ENCODE results near the gene RUFY4.
"Not testable (repeated sequence)": the region's sequence is repeated elsewhere in the genome, so short reads cannot be mapped to it uniquely, and the experiment has no call there.

The RUFY4 gene

DNA sequence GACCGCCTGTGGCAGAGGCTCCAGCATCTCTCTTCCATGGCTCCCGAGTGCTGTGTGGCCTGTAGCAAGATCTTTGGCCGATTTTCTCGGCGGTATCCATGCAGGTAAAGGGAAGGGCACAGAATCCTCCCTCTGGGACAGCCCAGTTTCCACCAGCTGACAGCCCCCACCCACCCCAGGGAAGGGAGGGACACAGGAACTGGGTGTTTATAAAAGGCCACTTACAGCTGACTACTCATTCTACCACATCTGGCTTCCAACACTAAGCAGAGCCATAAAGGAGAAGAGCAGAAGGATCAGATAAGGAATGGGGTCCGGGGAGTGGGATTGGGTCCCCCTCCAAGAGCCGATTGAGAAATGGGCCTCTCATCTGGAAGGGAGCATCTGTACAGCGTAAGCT, 20.2 kb downstream of the RUFY4 start:
- no peak for FAIRE-seq

DNA sequence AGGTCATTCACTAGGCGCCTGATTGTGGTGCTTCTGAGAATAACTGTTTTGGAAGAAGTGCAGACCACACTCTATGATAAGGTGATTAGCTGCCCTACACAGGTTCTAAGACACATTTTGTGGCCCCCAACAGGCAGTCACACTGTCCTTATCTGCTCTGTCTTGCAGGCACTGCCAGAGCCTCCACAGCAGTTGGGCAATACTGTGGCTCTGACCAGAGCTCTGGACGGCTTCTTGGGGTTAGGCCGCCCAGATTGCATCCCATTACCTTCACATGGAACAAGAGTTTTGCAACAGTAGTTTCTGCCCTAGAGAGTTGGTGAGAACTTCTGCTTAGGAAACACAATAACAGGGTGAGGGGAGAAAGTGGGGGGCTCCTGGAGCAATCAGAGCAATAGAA, 22.7 kb downstream of the RUFY4 start:
- no peak for FAIRE-seq

DNA sequence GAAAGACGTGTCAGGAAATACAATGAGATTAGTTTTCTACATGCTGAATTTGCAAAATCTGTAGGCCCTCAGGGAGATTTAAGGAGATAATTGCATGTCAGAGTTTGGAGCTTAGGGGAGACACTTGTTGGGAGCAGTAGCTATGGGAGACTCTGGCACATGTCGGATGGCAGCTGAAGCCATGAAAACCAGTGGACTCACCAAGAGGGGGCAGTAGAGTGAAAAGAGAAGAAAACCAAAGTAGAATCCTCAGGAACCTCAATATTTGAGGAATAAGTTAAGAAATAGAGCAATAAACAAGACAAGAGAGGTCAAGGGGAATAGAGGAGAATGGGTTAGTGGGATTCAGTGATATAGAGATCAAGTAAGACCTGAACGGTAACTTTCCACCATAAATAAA, 24.8 kb downstream of the RUFY4 start:
- FAIRE-seq: no peak

DNA sequence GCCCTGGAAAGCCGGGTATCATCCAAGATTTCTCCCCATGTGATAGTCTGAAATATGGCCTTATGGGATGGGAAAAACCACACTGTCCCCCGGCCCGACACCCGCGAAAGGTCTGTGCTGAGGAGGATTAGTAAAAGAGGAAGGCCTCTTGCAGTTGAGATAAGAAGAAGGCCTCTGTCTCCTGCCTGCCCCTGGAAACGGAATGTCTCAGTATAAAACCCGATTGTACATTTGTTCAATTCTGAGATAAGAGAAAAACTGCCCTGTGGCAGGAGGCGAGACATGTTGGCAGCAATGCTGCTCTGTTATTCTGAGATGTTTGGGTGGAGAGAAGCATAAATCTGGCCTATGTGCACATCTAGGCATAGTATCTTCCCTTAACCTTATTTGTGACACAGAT, 26.8 kb downstream of the RUFY4 start:
- no peak for FAIRE-seq

DNA sequence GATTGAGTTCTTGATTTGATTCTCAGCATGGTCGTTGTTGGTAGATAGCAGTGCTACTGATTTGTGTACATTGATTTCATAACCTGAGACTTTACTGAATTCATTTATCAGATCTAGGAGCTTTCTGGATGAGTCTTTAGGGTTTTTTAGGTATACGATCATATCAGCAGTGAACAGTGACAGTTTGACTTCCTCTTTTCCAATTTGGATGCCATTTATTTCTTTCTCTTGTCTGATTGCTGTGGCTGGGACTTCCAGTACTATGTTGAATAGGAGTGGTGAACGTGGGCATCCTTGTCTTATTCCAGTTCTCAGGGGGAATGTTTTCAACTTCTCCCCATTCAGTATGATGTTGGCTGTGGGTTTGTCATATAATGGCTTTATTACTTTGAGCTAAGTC, 28.9 kb downstream of the RUFY4 start:
- FAIRE-seq: no peak

DNA sequence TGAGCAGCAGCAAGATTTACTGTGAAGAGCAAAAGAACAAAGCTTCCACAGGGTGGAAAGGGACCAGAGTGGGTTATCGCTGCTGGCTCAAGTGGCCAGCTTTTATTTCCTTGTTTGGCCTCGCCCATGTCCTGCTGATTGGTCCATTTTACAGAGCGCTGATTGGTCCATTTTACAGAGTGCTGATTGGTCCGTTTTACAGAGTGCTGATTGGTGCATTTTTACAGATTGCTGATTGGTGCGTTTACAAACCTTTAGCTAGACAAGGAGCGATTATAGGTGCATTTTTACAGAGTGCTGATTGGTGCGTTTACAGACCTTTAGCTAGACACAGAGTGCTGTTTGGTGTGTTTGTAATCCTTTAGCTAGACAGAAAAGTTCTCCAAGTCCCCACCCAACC, 39.8 kb downstream of the RUFY4 start:
- FAIRE-seq: not testable (repeated sequence)

DNA sequence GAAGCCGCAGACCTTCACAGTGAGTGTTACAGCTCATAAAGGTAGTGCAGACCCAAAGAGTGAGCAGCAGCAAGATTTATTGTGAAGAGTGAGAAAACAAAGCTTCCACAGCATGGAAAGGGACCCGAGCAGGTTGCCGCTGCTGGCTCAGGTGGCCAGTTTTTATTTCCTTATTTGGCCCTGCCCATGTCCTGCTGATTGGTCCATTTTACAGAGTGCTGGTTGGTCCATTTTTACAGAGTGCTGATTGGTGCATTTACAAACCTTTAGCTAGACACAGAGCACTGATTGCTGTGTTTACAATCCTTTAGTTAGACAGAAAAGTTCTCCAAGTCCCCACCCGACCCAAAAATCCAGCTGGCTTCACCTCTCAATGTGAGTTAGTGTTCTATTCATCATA, 52.7 kb downstream of the RUFY4 start:
- not testable (repeated sequence) for FAIRE-seq

DNA sequence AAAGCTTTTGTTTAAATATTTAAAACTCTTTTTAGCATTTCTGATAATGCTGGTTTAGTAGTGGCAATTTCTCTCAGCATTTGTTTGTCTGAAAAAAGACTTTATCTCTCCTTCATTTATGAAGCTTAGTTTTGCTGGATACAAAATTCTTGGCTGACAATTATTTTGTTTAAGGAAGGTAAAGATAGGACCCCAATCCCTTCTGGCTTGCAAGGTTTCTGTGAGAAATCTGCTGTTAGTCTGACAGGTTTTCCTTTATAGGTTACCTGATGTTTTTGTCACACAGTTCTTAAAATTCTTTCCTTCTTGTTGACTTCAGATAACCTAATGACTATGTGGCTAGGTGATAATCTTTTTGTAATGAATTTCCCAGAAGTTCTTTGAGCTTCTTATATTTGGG, 53.2 kb downstream of the RUFY4 start:
- FAIRE-seq: not testable (repeated sequence)

DNA sequence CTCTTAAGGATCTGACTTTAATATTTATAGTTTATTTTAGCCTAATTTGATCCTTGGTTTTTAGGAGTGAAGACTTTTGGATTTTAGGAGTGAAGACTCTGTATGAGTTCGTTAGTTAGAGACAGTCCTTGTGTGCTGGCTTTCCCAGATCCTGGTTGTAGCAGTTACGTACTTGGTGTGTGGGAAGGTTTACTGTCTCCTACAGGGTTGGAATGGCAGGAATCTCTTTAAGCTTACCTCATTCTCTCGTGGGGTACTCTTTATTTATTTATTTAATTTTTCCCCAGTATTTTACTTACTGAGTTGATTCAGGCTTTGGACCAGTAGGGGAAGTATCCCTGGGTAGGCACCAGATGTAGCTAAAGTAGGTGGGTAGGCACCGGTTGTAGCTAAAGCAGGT, 54.9 kb downstream of the RUFY4 start:
- FAIRE-seq: no peak

DNA sequence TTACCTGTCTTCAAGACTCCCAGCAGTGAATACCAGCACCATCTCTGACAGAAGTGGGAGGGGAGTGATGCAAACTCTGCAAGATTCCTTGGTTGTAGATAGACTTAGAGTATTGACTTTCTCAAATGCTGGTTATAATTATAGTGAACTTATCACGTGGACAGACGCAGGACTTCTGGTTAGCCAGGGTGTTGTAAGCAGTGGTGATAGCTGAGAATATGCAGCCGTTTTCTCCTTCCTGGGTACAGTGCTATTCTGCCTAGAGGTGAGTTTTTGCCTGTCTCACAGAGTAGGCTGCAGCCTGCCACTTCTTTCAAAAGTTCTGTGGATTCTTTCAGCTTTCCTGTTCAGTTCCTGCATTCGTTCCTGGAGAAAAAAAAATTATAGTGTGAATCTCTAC, 56.0 kb downstream of the RUFY4 start:
- no peak for FAIRE-seq

DNA sequence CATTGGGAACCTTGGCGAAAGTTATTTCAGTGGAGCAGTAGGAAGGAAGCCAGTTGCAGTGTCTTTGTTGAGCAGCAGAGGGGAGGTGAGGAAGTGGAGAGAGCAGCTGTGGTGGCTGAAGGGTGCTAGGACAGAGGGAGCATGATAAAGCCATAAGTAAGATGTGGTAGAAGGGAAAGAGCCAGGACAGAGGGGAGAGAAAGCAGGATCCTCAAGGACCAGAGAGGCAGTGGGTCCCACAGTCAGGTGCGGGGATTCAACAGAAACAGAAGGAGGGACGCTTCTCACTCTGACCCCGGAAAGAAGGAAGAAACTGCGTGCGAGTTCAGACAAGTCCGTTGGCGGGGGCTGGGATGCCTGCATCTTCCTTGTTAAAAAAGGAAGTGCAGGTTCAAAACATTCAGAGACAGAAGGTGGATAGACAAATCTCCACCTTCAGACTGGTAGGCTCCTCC, 56.6 kb downstream of the RUFY4 start, which contains the start of gene CXCR2:
CXCR2 (plus strand) TSS at position 403 of the 455 bp plus-strand sequence. CDS start 8,774 bp downstream, outside the sequence.
- FAIRE-seq: no peak

DNA sequence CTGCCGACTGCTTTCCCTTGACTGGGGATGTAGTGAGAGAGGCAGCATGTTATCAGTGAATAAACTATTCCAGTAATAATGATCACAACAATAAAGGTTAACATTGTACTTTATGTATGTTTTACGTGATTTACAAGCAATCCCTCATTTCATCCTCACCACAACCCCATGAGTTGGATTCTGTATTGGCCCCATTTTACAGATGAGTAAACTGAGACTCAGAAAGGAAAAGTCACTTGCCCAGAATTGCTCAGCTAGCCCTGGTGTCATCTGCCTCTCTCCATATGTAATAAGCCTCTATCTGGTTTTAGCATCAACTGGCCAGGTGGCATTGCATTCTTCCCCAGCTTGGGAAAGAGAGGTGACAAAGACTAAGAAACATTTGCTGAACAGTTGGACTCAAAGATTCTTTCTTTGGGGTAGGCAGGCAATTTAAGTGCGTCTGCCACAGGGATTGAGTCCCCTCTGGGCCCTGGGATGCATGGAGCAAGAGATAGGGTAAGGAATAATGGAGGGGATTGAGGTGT, 58.9 kb downstream of the RUFY4 start:
- FAIRE-seq: no peak

DNA sequence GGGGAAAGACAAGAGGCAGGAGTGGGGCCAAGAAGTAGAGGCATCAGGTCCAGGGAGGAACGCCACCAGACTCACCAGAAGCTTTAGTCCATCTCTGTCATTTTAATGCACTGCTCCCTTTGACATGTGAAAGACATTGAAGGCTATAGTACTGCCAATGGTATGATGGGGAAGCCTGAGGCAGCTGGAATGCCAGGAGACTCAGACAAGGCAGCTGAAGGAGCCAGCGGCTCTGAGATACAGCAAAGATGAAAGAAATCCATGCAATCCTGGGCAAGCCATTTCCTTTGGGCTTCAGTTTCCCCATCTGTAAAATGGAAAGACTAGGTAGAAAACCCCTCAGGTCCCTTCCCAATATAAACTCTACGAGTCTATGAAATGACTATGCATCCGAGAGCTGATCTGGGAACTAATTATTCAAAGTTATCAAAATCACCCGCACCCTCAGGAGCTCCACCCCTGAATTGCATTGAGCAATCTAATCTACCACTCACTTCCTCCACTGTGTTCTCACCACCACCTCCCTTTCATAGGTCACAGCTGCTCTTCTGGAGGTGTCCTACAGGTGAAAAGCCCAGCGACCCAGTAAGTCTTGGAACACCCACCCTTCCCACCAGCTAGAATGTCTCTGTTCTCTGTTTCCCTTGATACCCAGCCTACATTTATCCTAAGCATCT, 59.9 kb downstream of the RUFY4 start:
- no peak for FAIRE-seq

DNA sequence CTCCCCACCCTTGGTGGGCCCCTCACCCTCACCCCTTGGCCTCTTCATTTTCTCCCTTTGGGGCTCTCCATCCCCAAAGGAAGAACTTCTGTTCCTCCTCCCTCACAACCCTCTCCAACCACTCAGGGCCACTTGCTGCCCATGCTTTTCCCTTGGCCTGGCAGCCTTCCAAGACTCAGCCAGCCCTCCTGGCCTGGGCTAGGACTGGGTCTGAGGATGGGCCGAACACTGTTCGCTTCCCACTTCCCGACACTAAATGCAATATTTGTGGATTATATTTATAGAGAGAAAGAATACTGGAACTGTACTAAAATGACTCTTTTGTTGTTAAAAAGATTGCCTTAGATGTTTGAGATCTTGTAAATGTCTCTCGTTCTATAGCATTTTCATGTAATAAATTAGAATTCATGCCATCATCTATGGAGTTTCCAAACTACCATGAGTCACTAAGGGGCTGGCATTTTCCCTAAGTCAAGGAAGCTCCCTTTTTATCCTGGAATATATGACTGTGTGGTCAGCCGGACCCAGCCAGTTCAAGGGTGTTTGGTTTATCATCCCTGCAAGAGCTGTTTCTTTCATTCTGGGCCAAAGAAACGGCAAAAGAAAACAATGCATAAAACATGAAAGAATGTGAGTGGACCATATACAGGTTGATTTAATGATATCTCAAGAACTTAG, 60.5 kb downstream of the RUFY4 start:
- no peak for FAIRE-seq

DNA sequence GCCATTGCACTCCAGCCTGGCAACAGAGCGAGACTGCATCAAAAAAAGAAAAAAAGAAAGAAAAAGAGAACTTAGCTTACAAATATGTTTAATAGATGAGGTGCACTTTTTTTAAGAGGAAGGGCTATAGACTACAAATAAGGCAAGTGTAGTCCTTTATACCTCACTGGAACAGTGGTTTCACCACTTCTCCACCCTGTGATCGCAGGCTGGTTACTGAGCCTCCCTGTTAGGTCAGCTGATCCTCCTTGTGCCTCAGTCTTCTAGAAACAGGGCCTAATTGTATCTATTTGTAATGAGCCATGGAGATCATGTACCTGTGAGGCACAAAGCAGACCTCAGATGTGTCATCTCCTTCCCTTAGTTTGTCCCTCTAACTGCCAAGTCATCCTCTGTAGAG, 61.3 kb downstream of the RUFY4 start:
- no peak for FAIRE-seq

DNA sequence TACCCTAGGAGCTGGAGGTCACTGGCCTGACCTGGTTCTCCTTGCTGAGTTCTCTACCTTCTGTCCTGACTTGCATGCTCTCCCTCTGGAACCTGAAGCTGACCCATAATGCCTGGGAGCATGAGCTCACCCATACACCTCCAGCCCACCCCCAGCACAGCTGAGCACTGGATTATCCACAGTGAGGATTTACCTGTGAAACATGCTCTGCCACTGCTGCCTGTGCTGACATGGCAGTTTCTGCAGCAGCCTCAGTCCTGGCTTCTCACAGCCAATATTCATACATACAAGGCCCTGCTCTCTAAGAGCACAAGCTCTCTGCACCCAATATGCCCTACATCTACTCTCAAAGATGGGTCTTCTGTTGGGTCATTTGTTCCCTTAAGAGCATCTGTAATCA, 61.8 kb downstream of the RUFY4 start:
- FAIRE-seq: no peak

DNA sequence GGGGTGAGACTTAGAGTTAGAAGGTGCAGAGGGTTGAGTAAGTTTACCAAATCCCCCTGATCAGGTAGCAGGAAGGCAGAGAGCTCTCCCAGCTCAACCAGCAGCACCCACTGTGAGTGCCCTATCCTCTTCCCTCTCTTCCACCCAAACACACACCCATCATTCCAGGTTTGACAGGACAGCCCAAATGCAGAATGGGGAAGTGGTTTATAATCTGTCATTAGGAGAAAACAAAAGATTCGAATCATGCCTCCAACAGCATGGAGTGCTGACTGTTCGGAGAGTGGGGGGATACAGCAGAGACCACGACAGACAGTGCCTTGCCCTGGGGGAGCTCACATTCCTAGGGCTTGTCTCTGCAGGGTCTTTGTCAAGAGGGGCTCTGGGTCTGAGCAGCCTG, 68.5 kb downstream of the RUFY4 start:
- FAIRE-seq: no peak

DNA sequence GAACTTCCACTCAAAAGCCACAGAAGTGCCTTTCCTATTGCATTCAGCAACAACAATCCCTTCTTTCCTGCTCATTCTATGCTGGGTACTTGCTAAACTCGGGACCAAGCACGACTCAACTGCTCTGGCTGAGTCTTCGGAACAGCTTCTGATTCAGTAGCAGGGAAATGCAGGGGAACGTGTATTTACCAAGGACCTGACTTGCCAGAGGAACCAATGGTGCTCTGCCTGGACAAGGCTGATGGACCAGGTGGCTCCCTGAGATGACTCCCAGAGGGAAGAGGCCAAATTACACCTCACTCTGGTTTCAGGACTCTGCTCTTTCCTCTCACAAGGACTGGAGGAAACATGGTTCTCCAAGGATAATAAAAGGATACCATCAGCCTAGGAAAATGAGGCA, 69.0 kb downstream of the RUFY4 start:
- FAIRE-seq: no peak

All from colon (tissue), 2 donors.